Activated CD4-positive, alpha-beta T cell treated with anti-CD3 and anti-CD28 coated beads for 48 hours (primary cell): ENCODE measurements around the gene CADM1.
"Not testable (repeated sequence)": the region's sequence is repeated elsewhere in the genome, so short reads cannot be mapped to it uniquely, and the experiment has no call there.

Source experiments
- DNase-seq: peaks from one replicate; pipeline ENCODE4 v3.0.0-alpha.2; 2020

CADM1 gene

GRCh38 chr11:115476463-115477286 lies 27.5 kb downstream of the CADM1 start:
- DNase-seq: no peak

DNA sequence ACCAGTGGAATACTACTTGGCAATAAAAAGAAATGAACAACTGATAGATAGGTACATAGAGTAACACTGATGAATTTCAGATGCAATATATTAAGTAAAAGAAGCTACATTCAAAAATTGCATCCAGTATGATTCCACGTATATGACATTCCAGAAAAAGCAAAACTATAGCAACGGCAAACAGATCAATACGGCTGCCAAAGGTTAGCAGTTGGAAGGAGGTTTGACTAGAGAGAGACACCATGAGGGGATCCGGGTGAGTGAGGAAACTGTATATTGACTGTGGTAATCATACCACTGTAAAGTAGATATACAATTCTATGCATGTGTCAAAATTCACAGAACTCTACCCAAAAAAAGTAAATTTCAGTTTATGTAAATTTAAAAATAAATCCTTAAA lies 28.7 kb downstream of the CADM1 start:
- no peak for DNase-seq

GRCh38 chr11:115474306-115474705 lies 29.9 kb downstream of the CADM1 start:
- not testable (repeated sequence) for DNase-seq

DNA sequence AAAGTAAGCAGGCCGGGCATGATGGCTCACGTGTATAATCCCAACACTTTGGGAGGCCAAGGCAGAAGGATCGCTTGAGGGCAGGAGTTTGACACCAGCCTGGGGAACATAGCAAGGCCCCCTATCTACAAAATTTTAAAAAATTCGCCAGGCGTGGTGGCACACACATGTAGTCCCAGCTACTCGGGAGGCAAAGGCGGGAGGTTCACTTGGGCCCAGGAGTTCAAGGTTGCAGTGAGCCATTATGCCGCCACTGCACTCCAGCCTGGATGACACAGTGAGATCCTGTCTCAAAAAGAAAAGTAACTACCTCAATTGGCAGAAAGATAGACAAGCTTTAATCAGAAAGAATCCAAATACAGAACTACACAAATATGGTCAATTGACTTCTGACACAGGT lies 31.0 kb downstream of the CADM1 start:
- no peak for DNase-seq

DNA sequence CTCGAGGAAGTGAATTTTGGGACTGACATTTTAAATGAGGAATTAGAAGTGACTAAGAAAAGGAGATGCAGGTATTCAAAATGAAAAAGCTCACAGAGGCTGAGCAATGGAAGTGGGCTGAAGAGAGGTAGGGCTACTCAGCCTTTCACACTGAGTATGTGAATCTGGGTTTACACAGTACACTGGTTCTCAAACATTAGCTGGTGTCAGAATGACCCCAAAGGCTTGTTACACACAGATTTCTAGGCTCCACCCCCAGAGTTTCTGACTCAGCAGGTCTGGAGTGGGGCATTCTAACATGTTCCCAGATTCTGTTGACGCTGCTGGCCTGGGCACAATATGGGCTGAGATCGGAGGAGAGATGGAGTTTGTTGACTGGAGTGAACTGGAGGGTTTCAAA lies 32.8 kb downstream of the CADM1 start:
- DNase-seq: no peak

GRCh38 chr11:115470928-115471327 lies 33.3 kb downstream of the CADM1 start:
- DNase-seq: no peak

GRCh38 chr11:115469361-115469760 lies 34.9 kb downstream of the CADM1 start:
- DNase-seq: no peak

GRCh38 chr11:115466122-115466521 lies 38.1 kb downstream of the CADM1 start:
- no peak for DNase-seq

GRCh38 chr11:115464269-115464668 lies 39.9 kb downstream of the CADM1 start:
- no peak for DNase-seq

- DNase-seq: no peak
These were observed 40.6 kb downstream of the CADM1 start for GRCh38 chr11:115463606-115464005.

- DNase-seq: no peak
These were observed 41.5 kb downstream of the CADM1 start for GRCh38 chr11:115462757-115463156.

DNA sequence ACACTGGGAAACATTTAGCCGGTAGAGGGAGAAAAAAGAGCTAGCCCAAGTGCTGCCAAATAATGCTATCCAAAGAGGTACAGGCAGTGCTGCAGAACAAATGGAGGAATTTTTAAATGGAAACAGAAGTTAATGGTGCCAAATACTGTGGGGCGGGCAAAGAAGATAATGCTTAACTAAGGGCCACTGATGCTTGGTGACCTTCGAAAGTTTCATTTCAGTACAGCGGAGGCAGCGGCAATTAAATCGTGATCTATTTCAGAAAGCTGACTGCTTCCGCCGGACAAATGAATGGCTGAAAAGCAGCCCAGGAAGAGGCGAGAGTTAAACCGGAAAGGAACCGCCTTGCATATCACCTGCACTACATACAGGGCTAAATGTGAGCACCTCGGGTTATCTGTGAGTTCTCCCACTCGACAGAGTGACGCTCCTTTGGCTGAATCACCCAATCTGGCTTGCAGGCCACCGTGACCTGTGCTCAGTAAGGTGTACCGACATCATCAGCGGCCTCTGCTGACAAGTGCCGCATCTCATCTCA lies 42.1 kb downstream of the CADM1 start:
- no peak for DNase-seq

GRCh38 chr11:115460512-115460911 lies 43.7 kb downstream of the CADM1 start:
- no peak for DNase-seq

GRCh38 chr11:115459563-115459962 lies 44.7 kb downstream of the CADM1 start:
- DNase-seq: no peak

GRCh38 chr11:115458877-115459276 lies 45.3 kb downstream of the CADM1 start:
- no peak for DNase-seq

GRCh38 chr11:115456019-115456418 lies 48.2 kb downstream of the CADM1 start:
- DNase-seq: no peak

DNA sequence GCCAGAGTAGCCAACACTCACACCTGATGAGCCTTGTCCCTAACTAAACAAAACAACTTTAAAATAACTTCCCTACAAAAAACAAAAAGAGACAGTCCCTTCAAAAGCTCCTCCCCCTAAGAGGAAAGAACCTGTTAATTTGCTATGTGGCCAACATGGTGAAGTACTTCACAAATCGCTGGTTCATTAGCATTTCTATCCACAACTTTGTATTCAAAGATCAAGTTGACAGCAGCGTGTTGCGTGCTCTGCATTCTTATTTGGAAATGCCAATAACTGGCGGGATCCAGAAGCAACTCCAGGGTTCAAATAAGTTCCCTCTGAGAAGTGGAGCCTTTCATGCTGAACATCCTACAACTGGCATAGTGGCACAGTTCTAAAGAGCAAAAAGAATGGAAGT lies 48.6 kb downstream of the CADM1 start:
- DNase-seq: no peak

DNA sequence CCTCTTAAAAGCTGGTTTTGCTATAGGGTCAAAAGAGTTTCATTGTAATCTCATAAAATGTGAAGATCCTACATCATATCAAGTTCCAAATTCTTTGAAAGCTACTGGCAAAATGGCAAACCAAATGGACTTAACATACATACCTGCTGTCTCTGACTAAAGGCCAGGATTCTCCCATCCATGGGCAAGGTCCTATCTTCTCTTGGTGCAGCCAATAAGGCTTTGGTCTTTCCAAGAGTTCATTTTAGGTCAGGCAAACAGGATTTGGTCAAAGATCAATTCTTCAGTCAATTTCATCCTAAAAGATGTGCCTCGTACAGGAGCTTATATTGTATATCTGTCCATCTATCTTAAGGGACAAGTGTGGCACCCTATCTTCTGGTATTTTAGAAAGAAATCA lies 49.7 kb downstream of the CADM1 start:
- no peak for DNase-seq

- no peak for DNase-seq
These were observed 50.3 kb downstream of the CADM1 start for GRCh38 chr11:115453693-115454490.

GRCh38 chr11:115452241-115452640 lies 52.0 kb downstream of the CADM1 start:
- no peak for DNase-seq

- DNase-seq: no peak
These were observed 53.7 kb downstream of the CADM1 start for GRCh38 chr11:115450519-115450918.

- DNase-seq: no peak
These were observed 56.8 kb downstream of the CADM1 start for GRCh38 chr11:115447273-115447864.

- DNase-seq: no peak
These were observed 58.0 kb downstream of the CADM1 start for GRCh38 chr11:115446214-115446613.

DNA sequence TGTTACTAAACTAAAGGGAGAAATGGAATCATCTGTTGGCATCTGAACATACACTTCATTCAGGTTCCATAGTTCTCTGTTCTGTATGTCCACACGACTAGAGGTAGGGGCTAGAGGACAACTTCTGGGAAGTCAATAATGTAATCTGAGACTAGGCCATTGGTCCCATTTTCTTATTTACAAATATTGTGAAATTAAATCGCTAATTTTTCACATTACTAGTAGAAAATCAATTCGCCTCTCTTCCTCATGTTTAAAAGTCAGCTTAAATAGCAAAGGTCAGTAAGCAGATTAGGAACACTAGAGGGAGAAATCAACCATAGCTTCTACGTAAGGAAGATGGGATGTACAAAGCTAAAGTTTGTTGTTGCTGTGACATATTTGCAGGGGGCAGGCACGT lies 59.7 kb downstream of the CADM1 start:
- DNase-seq: no peak
